SU-DHL-6 (cell line): ENCODE measurements around the gene IFFO2.

ENCODE experiments used
- CTCF ChIP-seq: fragments of 200-600 bp; sonication (generic); IDR thresholded peaks from one replicate; pipeline ENCODE4 v1.5.1; 2017; ENCODE audit warnings: antibody characterized with exemption, mild to moderate bottlenecking, low read length, moderate library complexity; ENCODE audit not compliant: insufficient read depth, poor library complexity, severe bottlenecking
- EZH2phosphoT487 ChIP-seq: fragments of 200-600 bp; sonication (generic), shearing (Covaris generic); conservative IDR thresholded peaks from 2 replicates; pipeline ENCODE4 v1.6.1; 2018; ENCODE audit warnings: mild to moderate bottlenecking, antibody characterized with exemption, low read length, moderate library complexity, mixed read lengths

DNA sequence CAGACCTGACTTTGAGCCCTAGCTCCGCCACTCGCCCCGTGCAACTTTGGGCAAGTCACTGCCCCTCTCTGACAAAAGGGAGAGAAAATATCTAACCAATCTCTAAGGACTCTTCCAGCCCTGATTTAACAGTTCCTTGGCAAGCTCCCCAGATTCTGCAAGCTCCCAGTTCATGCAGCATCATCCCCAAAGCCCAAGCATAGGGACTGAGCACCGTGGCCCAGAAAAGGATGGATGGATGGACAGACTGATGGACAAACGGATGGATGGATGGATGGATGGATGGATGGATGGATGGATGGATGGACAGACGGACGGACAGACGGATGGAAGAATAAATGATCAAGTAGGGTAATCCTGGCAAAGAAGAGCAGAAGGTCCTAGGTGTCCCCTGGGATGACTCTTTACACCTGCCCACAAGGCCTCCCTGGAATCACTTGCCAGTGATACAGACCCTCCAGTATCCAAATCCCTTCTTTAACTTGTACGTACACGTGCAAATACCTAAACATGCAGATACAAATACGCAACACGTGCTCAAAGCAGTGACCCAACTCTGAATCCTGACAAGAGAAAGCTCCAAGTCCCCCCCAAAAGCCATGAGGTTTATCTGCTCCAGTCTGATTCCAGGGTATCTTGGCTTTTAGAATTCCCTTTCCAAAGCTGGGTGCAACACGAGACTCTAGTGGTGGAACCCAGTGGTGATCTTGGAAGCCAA, 16.0 kb downstream of the IFFO2 start:
- no peak for TF ChIP-seq CTCF
- no peak for TF ChIP-seq EZH2phosphoT487
